ENCODE data around the gene KIAA1217.

Gene KIAA1217

DNA sequence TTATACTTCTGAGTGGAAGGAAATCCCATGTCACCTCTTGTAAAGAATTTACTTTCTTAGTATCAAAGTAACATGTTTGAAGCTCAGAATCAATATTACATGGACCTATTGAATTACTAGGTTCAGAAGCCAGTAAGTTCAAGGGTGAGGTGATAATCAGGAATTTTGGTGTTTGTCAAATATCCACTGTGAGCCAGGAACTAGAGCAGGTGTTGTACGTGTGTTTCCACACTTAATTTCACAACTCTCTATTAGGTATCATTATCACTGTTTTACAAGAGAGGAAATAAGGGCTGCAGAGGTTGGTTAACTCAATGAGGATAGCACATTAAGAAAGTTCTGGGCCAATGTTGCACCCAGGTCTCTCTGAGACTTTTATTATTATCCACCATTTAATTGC, 130.4 kb downstream of the KIAA1217 start:
- no peak for TF ChIP-seq POLR2AphosphoS5 (IDR thresholded peaks at IDR 0.05; ENCODE audit: low read depth, low read length)
- TF ChIP-seq, protein P1, sequence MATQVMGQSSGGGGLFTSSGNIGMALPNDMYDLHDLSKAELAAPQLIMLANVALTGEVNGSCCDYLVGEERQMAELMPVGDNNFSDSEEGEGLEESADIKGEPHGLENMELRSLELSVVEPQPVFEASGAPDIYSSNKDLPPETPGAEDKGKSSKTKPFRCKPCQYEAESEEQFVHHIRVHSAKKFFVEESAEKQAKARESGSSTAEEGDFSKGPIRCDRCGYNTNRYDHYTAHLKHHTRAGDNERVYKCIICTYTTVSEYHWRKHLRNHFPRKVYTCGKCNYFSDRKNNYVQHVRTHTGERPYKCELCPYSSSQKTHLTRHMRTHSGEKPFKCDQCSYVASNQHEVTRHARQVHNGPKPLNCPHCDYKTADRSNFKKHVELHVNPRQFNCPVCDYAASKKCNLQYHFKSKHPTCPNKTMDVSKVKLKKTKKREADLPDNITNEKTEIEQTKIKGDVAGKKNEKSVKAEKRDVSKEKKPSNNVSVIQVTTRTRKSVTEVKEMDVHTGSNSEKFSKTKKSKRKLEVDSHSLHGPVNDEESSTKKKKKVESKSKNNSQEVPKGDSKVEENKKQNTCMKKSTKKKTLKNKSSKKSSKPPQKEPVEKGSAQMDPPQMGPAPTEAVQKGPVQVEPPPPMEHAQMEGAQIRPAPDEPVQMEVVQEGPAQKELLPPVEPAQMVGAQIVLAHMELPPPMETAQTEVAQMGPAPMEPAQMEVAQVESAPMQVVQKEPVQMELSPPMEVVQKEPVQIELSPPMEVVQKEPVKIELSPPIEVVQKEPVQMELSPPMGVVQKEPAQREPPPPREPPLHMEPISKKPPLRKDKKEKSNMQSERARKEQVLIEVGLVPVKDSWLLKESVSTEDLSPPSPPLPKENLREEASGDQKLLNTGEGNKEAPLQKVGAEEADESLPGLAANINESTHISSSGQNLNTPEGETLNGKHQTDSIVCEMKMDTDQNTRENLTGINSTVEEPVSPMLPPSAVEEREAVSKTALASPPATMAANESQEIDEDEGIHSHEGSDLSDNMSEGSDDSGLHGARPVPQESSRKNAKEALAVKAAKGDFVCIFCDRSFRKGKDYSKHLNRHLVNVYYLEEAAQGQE (IDR thresholded peaks at IDR 0.05; ENCODE audit: insufficient read depth in 1 of 2, low read depth in 2 of 2, low read length in 2 of 2) = no peak
- no peak for TF ChIP-seq SIN3A (IDR thresholded peaks at IDR 0.05; ENCODE audit: borderline replicate concordance, insufficient read depth, low read length)
- TF ChIP-seq FOXP2 (optimal IDR thresholded peaks at IDR 0.05; ENCODE audit: borderline replicate concordance, extremely low read depth, extremely low read length, insufficient read depth) = no peak
- TF ChIP-seq TAF1 (IDR thresholded peaks at IDR 0.05; ENCODE audit: borderline replicate concordance, insufficient read depth, low read length) = no peak

DNA sequence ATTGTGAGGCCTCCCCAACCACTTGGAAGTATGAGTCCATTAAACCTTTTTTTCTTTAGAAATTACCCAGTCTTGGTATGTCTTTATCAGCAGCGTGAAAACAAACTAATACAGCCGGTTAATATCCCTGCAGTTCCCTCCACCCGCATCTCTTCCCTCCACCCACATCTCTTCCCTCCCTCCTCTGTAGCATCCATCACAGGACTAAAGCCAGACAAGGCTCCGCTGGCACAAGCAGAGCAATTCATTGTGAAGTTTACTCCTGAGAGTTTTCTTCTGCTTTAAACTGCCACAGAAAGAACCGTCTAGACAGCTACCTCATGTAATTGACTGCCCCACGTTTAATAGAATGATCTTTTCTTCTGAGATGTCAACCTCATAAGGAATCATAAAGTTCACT, 131.5 kb downstream of the KIAA1217 start:
- TF ChIP-seq POLR2AphosphoS5 (IDR thresholded peaks at IDR 0.05; ENCODE audit: low read depth, low read length) = no peak

DNA sequence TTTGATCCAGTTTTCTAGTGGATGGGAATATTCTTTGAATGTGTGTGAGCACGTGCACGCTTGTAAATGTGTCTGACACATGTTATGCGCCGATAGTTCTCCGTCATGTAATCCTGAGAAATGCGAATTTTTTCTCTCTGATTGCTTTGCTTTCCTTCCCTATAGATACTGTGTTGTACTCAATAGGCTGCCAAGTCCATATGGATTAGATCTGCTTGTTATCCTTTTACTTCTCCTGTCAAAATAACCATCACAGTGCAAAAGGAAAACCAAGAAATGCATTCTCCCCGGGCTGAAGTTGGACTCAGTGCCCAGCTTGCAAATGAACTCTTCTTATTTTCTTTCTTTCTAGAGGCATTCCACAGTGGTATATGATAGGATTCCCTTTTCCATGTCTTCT, 131.9 kb downstream of the KIAA1217 start:
- TF ChIP-seq SIN3A (IDR thresholded peaks at IDR 0.05; ENCODE audit: borderline replicate concordance, insufficient read depth, low read length) = no peak
- no peak for TF ChIP-seq FOXP2 (optimal IDR thresholded peaks at IDR 0.05; ENCODE audit: borderline replicate concordance, extremely low read depth, extremely low read length, insufficient read depth)
- no peak for TF ChIP-seq TAF1 (IDR thresholded peaks at IDR 0.05; ENCODE audit: borderline replicate concordance, insufficient read depth, low read length)
- no peak for TF ChIP-seq POLR2AphosphoS5 (IDR thresholded peaks at IDR 0.05; ENCODE audit: low read depth, low read length)

DNA sequence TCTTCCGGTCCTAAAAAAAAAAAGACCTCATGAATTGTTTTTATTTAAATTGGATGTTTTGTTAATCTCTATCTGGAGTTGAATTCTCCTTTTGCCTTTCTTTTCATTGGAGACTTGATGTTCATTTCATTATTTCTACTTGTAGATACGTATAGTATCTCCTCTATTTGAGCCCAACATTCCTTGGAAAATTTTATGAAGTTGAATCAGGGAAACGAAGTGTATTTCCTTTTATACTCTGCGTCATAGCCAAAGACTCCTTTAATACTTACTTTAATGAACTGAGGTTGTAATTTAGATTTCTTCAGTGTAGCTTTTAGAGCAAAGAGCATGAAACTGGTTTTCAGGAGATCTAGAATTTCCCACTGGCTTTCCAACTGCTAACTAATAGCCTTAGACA, 132.4 kb downstream of the KIAA1217 start:
- no peak for TF ChIP-seq POLR2AphosphoS5 (IDR thresholded peaks at IDR 0.05; ENCODE audit: low read depth, low read length)
- TF ChIP-seq, protein P1 (IDR thresholded peaks at IDR 0.05; ENCODE audit: insufficient read depth in 1 of 2, low read depth in 2 of 2, low read length in 2 of 2) = no peak

DNA sequence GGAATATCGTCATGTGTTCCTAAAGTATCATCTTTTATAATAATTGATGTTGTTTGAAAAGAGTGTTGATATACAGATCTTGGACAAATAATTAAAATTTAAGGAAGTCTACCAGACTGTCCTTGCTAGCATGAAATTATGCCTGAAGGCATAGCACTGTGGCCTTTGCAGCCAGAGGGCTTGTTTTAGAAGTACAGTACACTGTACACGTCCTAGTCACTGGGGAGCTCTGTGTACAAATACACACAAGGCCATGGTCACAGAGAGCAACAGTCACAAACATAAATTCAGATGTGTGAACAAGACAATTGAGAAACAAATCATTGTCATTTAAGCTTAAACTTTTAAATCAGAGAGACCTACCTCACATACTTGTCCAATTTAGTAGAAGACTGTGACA, 133.0 kb downstream of the KIAA1217 start:
- TF ChIP-seq FOXP2 (optimal IDR thresholded peaks at IDR 0.05; ENCODE audit: borderline replicate concordance, extremely low read depth, extremely low read length, insufficient read depth) = no peak
- TF ChIP-seq TAF1 (IDR thresholded peaks at IDR 0.05; ENCODE audit: borderline replicate concordance, insufficient read depth, low read length) = no peak
- TF ChIP-seq SIN3A (IDR thresholded peaks at IDR 0.05; ENCODE audit: borderline replicate concordance, insufficient read depth, low read length) = no peak
- TF ChIP-seq, protein P1 (IDR thresholded peaks at IDR 0.05; ENCODE audit: insufficient read depth in 1 of 2, low read depth in 2 of 2, low read length in 2 of 2) = no peak
- no peak for TF ChIP-seq POLR2AphosphoS5 (IDR thresholded peaks at IDR 0.05; ENCODE audit: low read depth, low read length)

DNA sequence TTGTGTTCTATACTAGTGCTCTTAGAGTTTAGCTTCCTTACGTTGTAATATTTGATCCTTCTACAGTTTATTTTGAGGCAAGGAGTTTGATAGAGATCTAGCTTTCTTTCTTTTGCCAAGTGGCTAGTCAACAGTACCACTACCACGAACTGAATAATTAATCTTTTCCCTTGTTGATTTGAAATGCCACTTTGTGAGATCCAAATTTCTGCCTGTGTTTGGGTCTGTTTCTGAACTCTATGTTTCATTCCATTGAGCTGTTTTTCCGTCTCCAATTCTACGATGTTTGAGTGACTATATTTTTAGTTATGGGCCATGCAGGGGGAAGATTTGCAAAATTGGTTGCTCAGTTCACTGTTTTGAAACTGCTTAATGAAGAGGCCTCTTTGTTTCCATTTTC, 134.7 kb downstream of the KIAA1217 start:
- no peak for TF ChIP-seq TAF1 (IDR thresholded peaks at IDR 0.05; ENCODE audit: borderline replicate concordance, insufficient read depth, low read length)
- TF ChIP-seq POLR2AphosphoS5 (IDR thresholded peaks at IDR 0.05; ENCODE audit: low read depth, low read length) = no peak
- no peak for TF ChIP-seq FOXP2 (optimal IDR thresholded peaks at IDR 0.05; ENCODE audit: borderline replicate concordance, extremely low read depth, extremely low read length, insufficient read depth)
- TF ChIP-seq SIN3A (IDR thresholded peaks at IDR 0.05; ENCODE audit: borderline replicate concordance, insufficient read depth, low read length) = no peak
- TF ChIP-seq, protein P1 (IDR thresholded peaks at IDR 0.05; ENCODE audit: insufficient read depth in 1 of 2, low read depth in 2 of 2, low read length in 2 of 2) = no peak

Data from PFSK-1 (cell line).